Ishikawa (cell line): Measurements from ENCODE around the gene MACROD2.

Experiments used
- CEBPB ChIP-seq: IDR thresholded peaks from 2 replicates; pipeline ENCODE4 v1.6.1; 2012
- CREB1 ChIP-seq: IDR thresholded peaks from 2 replicates; pipeline ENCODE4 v1.6.1; 2012; ENCODE audit warnings: low read depth
- EP300 ChIP-seq: IDR thresholded peaks from 2 replicates; pipeline ENCODE4 v1.6.1; 2012; ENCODE audit warnings: borderline replicate concordance
- FOXM1 ChIP-seq: IDR thresholded peaks from 2 replicates; pipeline ENCODE4 v1.6.1; 2012; ENCODE audit warnings: low read depth, borderline replicate concordance
- MAX ChIP-seq: IDR thresholded peaks from 2 replicates; pipeline ENCODE4 v1.6.1; 2012
- RAD21 ChIP-seq: IDR thresholded peaks from 2 replicates; pipeline ENCODE4 v1.6.1; 2012; ENCODE audit warnings: low read depth
- REST ChIP-seq: IDR thresholded peaks from 2 replicates; pipeline ENCODE4 v1.6.1; 2012; ENCODE audit warnings: low read depth, mild to moderate bottlenecking
- TAF1 ChIP-seq: IDR thresholded peaks from 2 replicates; pipeline ENCODE4 v1.6.1; 2012; ENCODE audit warnings: low read depth, mild to moderate bottlenecking
- TCF12 ChIP-seq: IDR thresholded peaks from 2 replicates; pipeline ENCODE4 v1.6.1; 2012; ENCODE audit warnings: low read depth
- YY1 ChIP-seq: IDR thresholded peaks from 2 replicates; pipeline ENCODE4 v1.6.1; 2012; ENCODE audit warnings: low read depth

- TF ChIP-seq TAF1 (no peak), CEBPB (no peak), CREB1 (no peak), YY1 (no peak), MAX (no peak), TCF12 (no peak), EP300 (no peak), FOXM1 (no peak), REST (no peak), RAD21 (no peak)
Observed at GRCh38 chr20:14609328-14610221, 614.3 kb downstream of the MACROD2 start.
